GM23338 (cell line): ENCODE results near the gene MTERF4. TPM values are rescaled to one million over a fixed set of nuclear protein-coding genes. Genes with fewer than 3 reads are reported as not detected.

ENCODE experiments used
- ATAC-seq: fragments of 200-7000 bp; cut with Tn5 transposase; 3 replicates; pipeline ENCODE4 v1.9.1; 2020
- DNase-seq: peaks from one replicate; pipeline ENCODE4 v3.0.0-alpha.2; 2015; ENCODE audit warnings: low spot score
- H2AFZ ChIP-seq: fragments of 200-600 bp; sonication (generic); 2 replicates; pipeline ENCODE4 v1.8.0; 2016; ENCODE audit warnings: antibody characterized with exemption, mild to moderate bottlenecking, moderate library complexity
- H3F3A ChIP-seq: fragments of 200-600 bp; sonication (generic); replicated peaks from 2 replicates; pipeline ENCODE4 v1.8.0; 2017; ENCODE audit warnings: antibody characterized with exemption, mixed run types, low read depth
- H3K27ac ChIP-seq: fragments of 200-600 bp; sonication (generic); 2 replicates; pipeline ENCODE4 v1.6.1; 2016; ENCODE audit warnings: low read depth
- H3K27me3 ChIP-seq: fragments of 200-600 bp; sonication (generic); 2 replicates; pipeline ENCODE4 v1.8.0; 2016; ENCODE audit warnings: mild to moderate bottlenecking, mixed run types, moderate library complexity; ENCODE audit not compliant: insufficient read depth
- H3K36me3 ChIP-seq: fragments of 200-600 bp; sonication (generic); 2 replicates; pipeline ENCODE4 v1.8.0; 2016; ENCODE audit warnings: mild to moderate bottlenecking; ENCODE audit not compliant: insufficient read depth
- H3K4me1 ChIP-seq: fragments of 200-600 bp; sonication (generic); 2 replicates; pipeline ENCODE4 v1.8.0; 2016; ENCODE audit warnings: mild to moderate bottlenecking, moderate library complexity; ENCODE audit not compliant: insufficient read depth
- H3K4me2 ChIP-seq: fragments of 200-600 bp; sonication (generic); 2 replicates; pipeline ENCODE4 v1.7.1; 2017; ENCODE audit warnings: mixed run types
- H3K4me3 ChIP-seq: fragments of 200-600 bp; sonication (generic); 2 replicates; pipeline ENCODE4 v1.6.1; 2016; ENCODE audit warnings: mixed run types
- H3K79me2 ChIP-seq: fragments of 200-600 bp; sonication (generic); replicated peaks from 2 replicates; pipeline ENCODE4 v1.8.0; 2017; ENCODE audit warnings: mild to moderate bottlenecking; ENCODE audit not compliant: insufficient read depth
- H3K9me2 ChIP-seq: fragments of 200-600 bp; sonication (generic); 2 replicates; pipeline ENCODE4 v1.8.0; 2017; ENCODE audit not compliant: insufficient read depth
- H4K20me1 ChIP-seq: fragments of 200-600 bp; sonication (generic); replicated peaks from 2 replicates; pipeline ENCODE4 v1.8.0; 2017; ENCODE audit warnings: mild to moderate bottlenecking; ENCODE audit not compliant: insufficient read depth
- H3K27ac Mint-ChIP-seq: 2 replicates; pipeline ENCODE4 v1.8.0; 2020; ENCODE audit warnings: inconsistent platforms, mild to moderate bottlenecking, moderate library complexity, mixed read lengths
- H3K27me3 Mint-ChIP-seq: 3 replicates; pipeline ENCODE4 v1.8.0; 2022; ENCODE audit warnings: low read depth, mild to moderate bottlenecking, moderate library complexity, mixed read lengths, inconsistent platforms; ENCODE audit not compliant: insufficient read depth, poor library complexity
- H3K36me3 Mint-ChIP-seq: 3 replicates; pipeline ENCODE4 v1.8.0; 2021; ENCODE audit warnings: low read depth, mild to moderate bottlenecking, inconsistent platforms, moderate library complexity, mixed read lengths
- H3K4me1 Mint-ChIP-seq: 3 replicates; pipeline ENCODE4 v1.8.0; 2020; ENCODE audit warnings: mild to moderate bottlenecking, inconsistent platforms, mixed read lengths
- H3K4me3 Mint-ChIP-seq: 3 replicates; pipeline ENCODE4 v1.8.0; 2021; ENCODE audit warnings: moderate library complexity, mild to moderate bottlenecking, inconsistent platforms, mixed read lengths
- H3K9me3 Mint-ChIP-seq: 3 replicates; pipeline ENCODE4 v1.8.0; 2020; ENCODE audit warnings: moderate library complexity, mild to moderate bottlenecking, inconsistent platforms, mixed read lengths
- EZH2 ChIP-seq: fragments of 200-600 bp; sonication (generic); IDR thresholded peaks from one replicate; pipeline ENCODE4 v1.8.0; 2017; ENCODE audit warnings: antibody characterized with exemption, mild to moderate bottlenecking, low read depth; ENCODE audit not compliant: unreplicated experiment
- EZH2phosphoT487 ChIP-seq: fragments of 200-600 bp; sonication (generic); IDR thresholded peaks from one replicate; pipeline ENCODE4 v1.8.1; 2018; ENCODE audit warnings: antibody characterized with exemption; ENCODE audit not compliant: unreplicated experiment
- JUNB ChIP-seq: IDR thresholded peaks from one replicate; pipeline ENCODE4 v1.6.1; 2016; ENCODE audit warnings: antibody characterized with exemption; ENCODE audit not compliant: unreplicated experiment
- NANOG ChIP-seq: IDR thresholded peaks from 2 replicates; pipeline ENCODE4 v1.6.1; 2016; ENCODE audit warnings: antibody characterized with exemption, borderline replicate concordance
- ZNF114 ChIP-seq: fragments of 250-450 bp; sonication (Bioruptor Pico); IDR thresholded peaks from 2 replicates; pipeline ENCODE4 v1.5.0; 2020; ENCODE audit warnings: mild to moderate bottlenecking, moderate library complexity
- ZNF331 ChIP-seq: fragments of 250-450 bp; sonication (Bioruptor Pico); IDR thresholded peaks from 2 replicates; pipeline ENCODE4 v1.5.0; 2020; ENCODE audit warnings: low read depth, mild to moderate bottlenecking, moderate library complexity
- polyA plus RNA-seq: library from polyadenylated mRNA; unstranded; fragments of >200 nt; fragmentation: Nextera tagmentation; extraction: Ambion mirVana; gene quantifications from 2 replicates; pipeline ENCODE4 v1.2.1, GENCODE V29; 2016
- total RNA-seq: library from RNA; depleted of rRNA; stranded (reverse); fragments of >200 nt; shearing (Covaris generic); gene quantifications from 2 replicates; pipeline ENCODE4 v1.2.3, GENCODE V29; 2014
- TF ChIP-seq, protein P1 (sequence below), 2 experiments: fragments of 200-600 bp in 1 of 2; sonication (generic) in 1 of 2; conservative IDR thresholded peaks; 2 replicates each; pipeline versions ENCODE4 v1.5.1 to v1.6.1; 2016 to 2017; ENCODE audit warnings: antibody characterized with exemption in 2 of 2, low read depth in 2 of 2, mild to moderate bottlenecking in 2 of 2, moderate library complexity in 1 of 2
- TF ChIP-seq, protein P2 (sequence below): fragments of 250-450 bp; sonication (Bioruptor Pico); IDR thresholded peaks from 2 replicates; pipeline ENCODE4 v1.5.0; 2020; ENCODE audit warnings: mild to moderate bottlenecking, moderate library complexity
- TF ChIP-seq, protein P3 (sequence below): IDR thresholded peaks from one replicate; pipeline ENCODE4 v1.6.1; 2018; ENCODE audit warnings: antibody characterized with exemption; ENCODE audit not compliant: unreplicated experiment

MTERF4 gene
- total and polyA plus RNA-seq, 2 experiments from 2014 or later, result 15.3 to 63.6 TPM

DNA sequence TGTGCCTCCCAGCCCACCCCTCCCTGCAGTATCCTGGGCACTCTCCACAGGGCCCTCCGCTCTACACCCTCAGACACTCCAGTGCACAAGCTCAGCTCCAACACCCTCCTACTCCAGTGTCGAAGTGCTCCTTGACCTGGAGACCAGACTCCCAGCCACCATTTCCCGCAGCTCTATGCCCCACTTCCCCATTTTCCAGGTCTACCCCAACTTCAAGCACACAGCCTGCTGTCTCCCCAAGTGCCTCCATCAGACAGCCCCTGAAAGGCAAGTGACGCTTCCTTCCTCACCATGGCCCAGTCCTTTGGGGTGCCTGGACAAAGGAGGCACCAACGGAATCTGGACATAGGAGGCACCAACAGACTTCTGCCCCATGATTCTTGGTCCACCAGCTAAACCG, 40.0 kb upstream of the MTERF4 start (continued):
- TF ChIP-seq, protein P1, sequence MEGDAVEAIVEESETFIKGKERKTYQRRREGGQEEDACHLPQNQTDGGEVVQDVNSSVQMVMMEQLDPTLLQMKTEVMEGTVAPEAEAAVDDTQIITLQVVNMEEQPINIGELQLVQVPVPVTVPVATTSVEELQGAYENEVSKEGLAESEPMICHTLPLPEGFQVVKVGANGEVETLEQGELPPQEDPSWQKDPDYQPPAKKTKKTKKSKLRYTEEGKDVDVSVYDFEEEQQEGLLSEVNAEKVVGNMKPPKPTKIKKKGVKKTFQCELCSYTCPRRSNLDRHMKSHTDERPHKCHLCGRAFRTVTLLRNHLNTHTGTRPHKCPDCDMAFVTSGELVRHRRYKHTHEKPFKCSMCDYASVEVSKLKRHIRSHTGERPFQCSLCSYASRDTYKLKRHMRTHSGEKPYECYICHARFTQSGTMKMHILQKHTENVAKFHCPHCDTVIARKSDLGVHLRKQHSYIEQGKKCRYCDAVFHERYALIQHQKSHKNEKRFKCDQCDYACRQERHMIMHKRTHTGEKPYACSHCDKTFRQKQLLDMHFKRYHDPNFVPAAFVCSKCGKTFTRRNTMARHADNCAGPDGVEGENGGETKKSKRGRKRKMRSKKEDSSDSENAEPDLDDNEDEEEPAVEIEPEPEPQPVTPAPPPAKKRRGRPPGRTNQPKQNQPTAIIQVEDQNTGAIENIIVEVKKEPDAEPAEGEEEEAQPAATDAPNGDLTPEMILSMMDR (conservative IDR thresholded peaks at IDR 0.05; ENCODE audit: low read depth in 2 of 2), result no peak
- no peak for TF ChIP-seq EZH2
- TF ChIP-seq, protein P2, sequence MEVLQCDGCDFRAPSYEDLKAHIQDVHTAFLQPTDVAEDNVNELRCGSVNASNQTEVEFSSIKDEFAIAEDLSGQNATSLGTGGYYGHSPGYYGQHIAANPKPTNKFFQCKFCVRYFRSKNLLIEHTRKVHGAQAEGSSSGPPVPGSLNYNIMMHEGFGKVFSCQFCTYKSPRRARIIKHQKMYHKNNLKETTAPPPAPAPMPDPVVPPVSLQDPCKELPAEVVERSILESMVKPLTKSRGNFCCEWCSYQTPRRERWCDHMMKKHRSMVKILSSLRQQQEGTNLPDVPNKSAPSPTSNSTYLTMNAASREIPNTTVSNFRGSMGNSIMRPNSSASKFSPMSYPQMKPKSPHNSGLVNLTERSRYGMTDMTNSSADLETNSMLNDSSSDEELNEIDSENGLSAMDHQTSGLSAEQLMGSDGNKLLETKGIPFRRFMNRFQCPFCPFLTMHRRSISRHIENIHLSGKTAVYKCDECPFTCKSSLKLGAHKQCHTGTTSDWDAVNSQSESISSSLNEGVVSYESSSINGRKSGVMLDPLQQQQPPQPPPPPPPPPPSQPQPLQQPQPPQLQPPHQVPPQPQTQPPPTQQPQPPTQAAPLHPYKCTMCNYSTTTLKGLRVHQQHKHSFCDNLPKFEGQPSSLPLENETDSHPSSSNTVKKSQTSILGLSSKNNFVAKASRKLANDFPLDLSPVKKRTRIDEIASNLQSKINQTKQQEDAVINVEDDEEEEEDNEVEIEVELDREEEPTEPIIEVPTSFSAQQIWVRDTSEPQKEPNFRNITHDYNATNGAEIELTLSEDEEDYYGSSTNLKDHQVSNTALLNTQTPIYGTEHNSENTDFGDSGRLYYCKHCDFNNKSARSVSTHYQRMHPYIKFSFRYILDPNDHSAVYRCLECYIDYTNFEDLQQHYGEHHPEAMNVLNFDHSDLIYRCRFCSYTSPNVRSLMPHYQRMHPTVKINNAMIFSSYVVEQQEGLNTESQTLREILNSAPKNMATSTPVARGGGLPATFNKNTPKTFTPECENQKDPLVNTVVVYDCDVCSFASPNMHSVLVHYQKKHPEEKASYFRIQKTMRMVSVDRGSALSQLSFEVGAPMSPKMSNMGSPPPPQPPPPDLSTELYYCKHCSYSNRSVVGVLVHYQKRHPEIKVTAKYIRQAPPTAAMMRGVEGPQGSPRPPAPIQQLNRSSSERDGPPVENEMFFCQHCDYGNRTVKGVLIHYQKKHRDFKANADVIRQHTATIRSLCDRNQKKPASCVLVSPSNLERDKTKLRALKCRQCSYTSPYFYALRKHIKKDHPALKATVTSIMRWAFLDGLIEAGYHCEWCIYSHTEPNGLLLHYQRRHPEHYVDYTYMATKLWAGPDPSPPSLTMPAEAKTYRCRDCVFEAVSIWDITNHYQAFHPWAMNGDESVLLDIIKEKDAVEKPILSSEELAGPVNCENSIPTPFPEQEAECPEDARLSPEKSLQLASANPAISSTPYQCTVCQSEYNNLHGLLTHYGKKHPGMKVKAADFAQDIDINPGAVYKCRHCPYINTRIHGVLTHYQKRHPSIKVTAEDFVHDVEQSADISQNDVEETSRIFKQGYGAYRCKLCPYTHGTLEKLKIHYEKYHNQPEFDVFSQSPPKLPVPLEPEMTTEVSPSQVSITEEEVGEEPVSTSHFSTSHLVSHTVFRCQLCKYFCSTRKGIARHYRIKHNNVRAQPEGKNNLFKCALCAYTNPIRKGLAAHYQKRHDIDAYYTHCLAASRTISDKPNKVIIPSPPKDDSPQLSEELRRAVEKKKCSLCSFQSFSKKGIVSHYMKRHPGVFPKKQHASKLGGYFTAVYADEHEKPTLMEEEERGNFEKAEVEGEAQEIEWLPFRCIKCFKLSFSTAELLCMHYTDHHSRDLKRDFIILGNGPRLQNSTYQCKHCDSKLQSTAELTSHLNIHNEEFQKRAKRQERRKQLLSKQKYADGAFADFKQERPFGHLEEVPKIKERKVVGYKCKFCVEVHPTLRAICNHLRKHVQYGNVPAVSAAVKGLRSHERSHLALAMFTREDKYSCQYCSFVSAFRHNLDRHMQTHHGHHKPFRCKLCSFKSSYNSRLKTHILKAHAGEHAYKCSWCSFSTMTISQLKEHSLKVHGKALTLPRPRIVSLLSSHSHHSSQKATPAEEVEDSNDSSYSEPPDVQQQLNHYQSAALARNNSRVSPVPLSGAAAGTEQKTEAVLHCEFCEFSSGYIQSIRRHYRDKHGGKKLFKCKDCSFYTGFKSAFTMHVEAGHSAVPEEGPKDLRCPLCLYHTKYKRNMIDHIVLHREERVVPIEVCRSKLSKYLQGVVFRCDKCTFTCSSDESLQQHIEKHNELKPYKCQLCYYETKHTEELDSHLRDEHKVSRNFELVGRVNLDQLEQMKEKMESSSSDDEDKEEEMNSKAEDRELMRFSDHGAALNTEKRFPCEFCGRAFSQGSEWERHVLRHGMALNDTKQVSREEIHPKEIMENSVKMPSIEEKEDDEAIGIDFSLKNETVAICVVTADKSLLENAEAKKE (CRISPR knock-in tag), result no peak
- TF ChIP-seq ZNF114 (CRISPR knock-in tag), result no peak

DNA sequence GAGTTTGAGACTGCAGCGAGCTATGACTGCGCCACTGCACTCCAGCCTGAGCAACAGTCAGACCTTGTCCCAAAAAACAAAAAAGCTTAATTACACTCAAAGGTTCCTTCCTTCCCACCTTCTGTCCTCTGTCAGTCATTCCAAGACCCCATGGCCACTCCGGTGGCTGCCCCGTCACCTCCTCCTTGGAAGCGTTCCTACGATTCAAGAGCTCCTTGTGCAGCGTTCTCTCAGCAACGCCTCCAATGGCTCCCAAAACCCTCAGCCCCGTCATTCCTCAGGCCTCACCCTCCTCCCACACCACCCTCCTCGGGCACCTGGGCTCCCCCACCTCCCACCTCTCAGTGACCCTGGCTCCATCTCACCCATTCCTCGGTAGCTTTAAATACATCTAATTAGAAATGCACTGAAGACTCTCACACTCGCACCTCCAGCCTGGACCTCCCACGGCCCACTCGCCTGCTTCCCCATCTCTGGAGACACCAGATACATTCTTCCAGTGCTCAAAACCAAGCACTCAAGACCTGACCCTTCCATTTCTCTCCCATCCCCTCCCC, 39.2 kb upstream of the MTERF4 start:
- Histone ChIP-seq H3K4me2 (no peak overlapping the region), H3K9me2 (no peaks in the 10 kb centered on the region), H4K20me1 (peaks cover 6% of the 10 kb centered on the region), H3K36me3 (peaks cover 14% of the 10 kb centered on the region; the same call in 1 of the 2 replicates), H2AFZ (no peak overlapping the region), H3F3A (no peaks in the 10 kb centered on the region), H3K4me3 (no peak overlapping the region), H3K27ac (no peak overlapping the region), H3K4me1 (no peaks in the 10 kb centered on the region), H3K27me3 (no peaks in the 10 kb centered on the region), H3K79me2 (peaks cover 37% of the 10 kb centered on the region)
- Mint-ChIP-seq H3K36me3 (peaks cover 33% of the 10 kb centered on the region), H3K4me1 (no peaks in the 10 kb centered on the region), H3K4me3 (no peak overlapping the region), H3K27me3 (peaks cover 2% of the 10 kb centered on the region), H3K27ac (no peak overlapping the region), H3K9me3 (no peaks in the 10 kb centered on the region)
- DNase-seq, result no peak
- no peak for ATAC-seq
- TF ChIP-seq ZNF114 (CRISPR knock-in tag) (no peak), JUNB (no peak), ZNF331 (no peak), NANOG (no peak), EZH2phosphoT487 (no peak), EZH2 (no peak)
- TF ChIP-seq, protein P3, sequence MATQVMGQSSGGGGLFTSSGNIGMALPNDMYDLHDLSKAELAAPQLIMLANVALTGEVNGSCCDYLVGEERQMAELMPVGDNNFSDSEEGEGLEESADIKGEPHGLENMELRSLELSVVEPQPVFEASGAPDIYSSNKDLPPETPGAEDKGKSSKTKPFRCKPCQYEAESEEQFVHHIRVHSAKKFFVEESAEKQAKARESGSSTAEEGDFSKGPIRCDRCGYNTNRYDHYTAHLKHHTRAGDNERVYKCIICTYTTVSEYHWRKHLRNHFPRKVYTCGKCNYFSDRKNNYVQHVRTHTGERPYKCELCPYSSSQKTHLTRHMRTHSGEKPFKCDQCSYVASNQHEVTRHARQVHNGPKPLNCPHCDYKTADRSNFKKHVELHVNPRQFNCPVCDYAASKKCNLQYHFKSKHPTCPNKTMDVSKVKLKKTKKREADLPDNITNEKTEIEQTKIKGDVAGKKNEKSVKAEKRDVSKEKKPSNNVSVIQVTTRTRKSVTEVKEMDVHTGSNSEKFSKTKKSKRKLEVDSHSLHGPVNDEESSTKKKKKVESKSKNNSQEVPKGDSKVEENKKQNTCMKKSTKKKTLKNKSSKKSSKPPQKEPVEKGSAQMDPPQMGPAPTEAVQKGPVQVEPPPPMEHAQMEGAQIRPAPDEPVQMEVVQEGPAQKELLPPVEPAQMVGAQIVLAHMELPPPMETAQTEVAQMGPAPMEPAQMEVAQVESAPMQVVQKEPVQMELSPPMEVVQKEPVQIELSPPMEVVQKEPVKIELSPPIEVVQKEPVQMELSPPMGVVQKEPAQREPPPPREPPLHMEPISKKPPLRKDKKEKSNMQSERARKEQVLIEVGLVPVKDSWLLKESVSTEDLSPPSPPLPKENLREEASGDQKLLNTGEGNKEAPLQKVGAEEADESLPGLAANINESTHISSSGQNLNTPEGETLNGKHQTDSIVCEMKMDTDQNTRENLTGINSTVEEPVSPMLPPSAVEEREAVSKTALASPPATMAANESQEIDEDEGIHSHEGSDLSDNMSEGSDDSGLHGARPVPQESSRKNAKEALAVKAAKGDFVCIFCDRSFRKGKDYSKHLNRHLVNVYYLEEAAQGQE, result no peak
